Endothelial cell of umbilical vein (primary cell): Measurements from ENCODE around the gene PTPRZ1. TPM values are rescaled to one million over a fixed set of nuclear protein-coding genes. Genes with fewer than 3 reads are reported as not detected.

Experiments
- BruUV-seq: library from RNA; stranded (reverse); fragments of 400-500 nt; replicated peaks from 2 replicates; lab custom pipeline; 2021; lab: Mats Ljungman, UMichigan
- CTCF ChIA-PET: fragments of 300-600, 350-600 bp; sonication (Branson Sonifier 250); formaldehyde crosslinking; loops from one replicate; lab custom pipeline; 2021; ENCODE audit warnings: antibody characterized with exemption, inconsistent platforms; lab: Charles Lee
- POLR2A ChIA-PET: fragments of 300-600, 350-600 bp; sonication (Branson Sonifier 250); formaldehyde crosslinking; loops from one replicate; lab custom pipeline; 2021; ENCODE audit warnings: antibody characterized with exemption, inconsistent platforms; lab: Charles Lee
- DNase-seq: peaks from one replicate; pipeline ENCODE4 v3.0.0-alpha.2; 2011; ENCODE audit warnings: low read depth, low spot score
- FAIRE-seq: peaks from 2 replicates; lab custom pipeline; 2011; peaks lifted over from hg19 to GRCh38; lab: Jason Lieb, UNC
- H2AFZ ChIP-seq: 2 replicates; pipeline ENCODE4 v1.6.0; 2012; ENCODE audit warnings: low read depth, low read length, control low read depth, inconsistent platforms
- H3K27ac ChIP-seq: 2 replicates; pipeline ENCODE4 v1.5.1; 2011; ENCODE audit warnings: low read depth, mild to moderate bottlenecking, control low read depth, low read length, moderate library complexity; ENCODE audit not compliant: insufficient read depth
- H3K27me3 ChIP-seq, 2 experiments: 2 replicates each; pipeline versions ENCODE4 v1.6.0 to v1.6.1; 2011; ENCODE audit warnings: low read length in 2 of 2, mixed read lengths in 1 of 2; ENCODE audit not compliant: control insufficient read depth in 2 of 2, insufficient read depth in 2 of 2
- H3K36me3 ChIP-seq, 2 experiments: 2 replicates in 1 of 2; 3 replicates in 1 of 2; pipeline ENCODE4 v1.5.1; 2011; ENCODE audit warnings: low read length in 2 of 2, mild to moderate bottlenecking in 1 of 2, moderate library complexity in 1 of 2; ENCODE audit not compliant: control insufficient read depth in 2 of 2, insufficient read depth in 2 of 2; ENCODE audit errors: extremely low read depth in 1 of 2
- H3K4me1 ChIP-seq: 3 replicates; pipeline ENCODE4 v1.5.1; 2011; ENCODE audit warnings: mild to moderate bottlenecking, low read length; ENCODE audit not compliant: control insufficient read depth, insufficient read depth; ENCODE audit errors: extremely low read depth
- H3K4me2 ChIP-seq: 2 replicates; pipeline ENCODE4 v1.6.1; 2011; ENCODE audit warnings: low read length, control low read depth, mixed read lengths; ENCODE audit not compliant: insufficient read depth
- H3K4me3 ChIP-seq, 3 experiments: fragments of 200-600 bp in 1 of 3; sonication (generic), shearing (Covaris generic) in 1 of 3; replicated peaks in 1 of 3; 2 replicates each; pipeline ENCODE4 v1.5.1; 2011 to 2016; ENCODE audit warnings: control low read depth in 3 of 3, low read length in 3 of 3, mild to moderate bottlenecking in 2 of 3, inconsistent platforms in 1 of 3, low read depth in 1 of 3, moderate library complexity in 1 of 3; ENCODE audit not compliant: insufficient read depth in 1 of 3
- H3K79me2 ChIP-seq: 2 replicates; pipeline ENCODE4 v1.6.0; 2012; ENCODE audit warnings: low read length, inconsistent platforms; ENCODE audit not compliant: control insufficient read depth, insufficient read depth
- H3K9ac ChIP-seq: replicated peaks from 2 replicates; pipeline ENCODE3; 2011; ENCODE audit warnings: low read length, control low read depth; ENCODE audit not compliant: insufficient read depth; ENCODE audit errors: extremely low read depth
- H3K9me1 ChIP-seq: replicated peaks from 3 replicates; pipeline ENCODE4 v1.6.0; 2011; ENCODE audit warnings: mild to moderate bottlenecking, low read length; ENCODE audit not compliant: control insufficient read depth, insufficient read depth; ENCODE audit errors: extremely low read depth
- H3K9me3 ChIP-seq: replicated peaks from 2 replicates; pipeline ENCODE4 v1.5.1; 2012; ENCODE audit warnings: low read length, inconsistent platforms; ENCODE audit not compliant: control insufficient read depth, insufficient read depth
- H4K20me1 ChIP-seq: replicated peaks from 2 replicates; pipeline ENCODE3; 2011; ENCODE audit warnings: mild to moderate bottlenecking, low read length; ENCODE audit not compliant: control insufficient read depth, insufficient read depth; ENCODE audit errors: extremely low read depth
- EZH2 ChIP-seq: IDR thresholded peaks from 2 replicates; pipeline ENCODE4 v1.6.1; 2012; ENCODE audit warnings: borderline replicate concordance, low read depth, mild to moderate bottlenecking, moderate library complexity, low read length, inconsistent platforms; ENCODE audit not compliant: severe bottlenecking
- FOS ChIP-seq: IDR thresholded peaks from 2 replicates; pipeline ENCODE4 v1.6.1; 2011; ENCODE audit warnings: mild to moderate bottlenecking, low read length, moderate library complexity, borderline replicate concordance; ENCODE audit not compliant: insufficient read depth
- GATA2 ChIP-seq: IDR thresholded peaks from 2 replicates; pipeline ENCODE4 v1.7.0; 2011; ENCODE audit warnings: low read depth, mild to moderate bottlenecking, moderate library complexity, mixed read lengths, low read length; ENCODE audit not compliant: insufficient read length, insufficient read depth
- MYC ChIP-seq: IDR thresholded peaks from one replicate; pipeline ENCODE4 v1.6.1; 2011; ENCODE audit warnings: mild to moderate bottlenecking, low read depth, low read length
- POLR2AphosphoS5 ChIP-seq: IDR thresholded peaks from 2 replicates; pipeline ENCODE4 v1.6.1; 2012; ENCODE audit warnings: low read depth, mild to moderate bottlenecking, control low read depth, low read length, moderate library complexity; ENCODE audit not compliant: insufficient read depth
- dilution Hi-C: fragments of 300-500 bp; cut with MboI; formaldehyde crosslinking; loops from one replicate; pipeline ENCODE4 v1.15.0; 2019; ENCODE audit warnings: low sequenced_read_pairs; ENCODE audit not compliant: extremely low pct_ligation_motif_present
- intact Hi-C: fragments of 100-400 bp; cut with micrococcal nuclease; formaldehyde crosslinking; loops from one replicate; pipeline ENCODE4 v1.10.0; 2022
- polyA plus RNA-seq, 4 experiments: library from polyadenylated mRNA; depleted of rRNA in 3 of 4; stranded (reverse) in 3 of 4; unstranded in 1 of 4; fragments of >200 nt; gene quantifications; 2 replicates each; pipeline versions ENCODE4 v1.2.1 to v1.2.3, GENCODE V29; 2011 to 2012; ENCODE audit warnings: missing spikeins in 1 of 4
- total RNA-seq: library from RNA; stranded (reverse); gene quantifications from 2 replicates; pipeline ENCODE4 v1.2.3, GENCODE V29; 2021

PTPRZ1 gene
- total and polyA plus RNA-seq, 2 donors (not counting 3 experiments of a cell fraction or from before 2014, with no cell fraction given), result 0.07 TPM; not detected in 1

DNA sequence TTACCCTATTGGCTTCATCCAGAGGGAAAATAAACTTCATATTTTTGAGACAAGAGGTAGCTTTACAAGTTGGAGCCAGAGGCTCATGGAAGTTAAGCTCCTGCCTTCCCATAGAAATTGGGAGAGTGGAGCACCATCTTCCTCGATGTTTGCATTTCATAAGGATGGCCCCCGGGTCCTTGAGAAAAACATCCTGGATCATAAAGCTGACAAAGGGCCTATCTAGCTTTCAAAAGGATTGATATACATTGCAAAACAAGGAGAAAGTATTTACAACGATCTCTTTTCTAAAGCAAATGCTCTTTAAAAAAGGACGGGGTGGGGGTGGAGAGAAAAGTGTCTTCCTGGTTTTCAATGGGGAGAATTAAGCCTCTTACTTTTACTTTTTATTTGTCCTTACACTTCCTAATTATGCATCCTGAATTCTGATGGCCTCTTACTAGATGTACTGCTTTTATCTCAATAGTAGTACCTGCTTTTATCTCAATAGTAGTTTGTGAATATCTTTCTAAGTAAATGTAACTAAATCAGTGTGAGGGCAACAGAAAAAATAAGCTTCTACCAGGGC is 65.6 kb downstream of the PTPRZ1 start:
- intact Hi-C loops, result no loop called here
- POLR2A ChIA-PET, result no interaction called here
- no peaks in the 10 kb centered on the region for H3K36me3 ChIP-seq
- peak overlapping the region; percentile 18 for H2AFZ ChIP-seq
- no peak overlapping the region for H3K4me2 ChIP-seq
- dilution Hi-C loops, result no loop called here
- H3K9me1 ChIP-seq, result no peaks in the 10 kb centered on the region
- TF ChIP-seq MYC (no peak), GATA2 (no peak), POLR2AphosphoS5 (no peak), EZH2 (no peak)
- no TSS peak for BruUV-seq
- no peak overlapping the region for H3K27ac ChIP-seq
- DNase-seq (no peak), FAIRE-seq (no peak)
- H3K27me3 ChIP-seq, result peaks cover 0 to 4% of the 10 kb centered on the region in 2 experiments
- no peaks in the 10 kb centered on the region for H3K9me3 ChIP-seq
- CTCF ChIA-PET, result interaction anchor here (2.2 kb wide), 1 partner anchor 56 kb away, joined by 8 read pairs; no protein-coding TSS in a partner anchor
- H3K4me3 ChIP-seq, result no peak overlapping the region
- no peaks in the 10 kb centered on the region for H4K20me1 ChIP-seq
- H3K9ac ChIP-seq, result no peak overlapping the region
- no peaks in the 10 kb centered on the region for H3K4me1 ChIP-seq
- no peaks in the 10 kb centered on the region for H3K79me2 ChIP-seq

DNA sequence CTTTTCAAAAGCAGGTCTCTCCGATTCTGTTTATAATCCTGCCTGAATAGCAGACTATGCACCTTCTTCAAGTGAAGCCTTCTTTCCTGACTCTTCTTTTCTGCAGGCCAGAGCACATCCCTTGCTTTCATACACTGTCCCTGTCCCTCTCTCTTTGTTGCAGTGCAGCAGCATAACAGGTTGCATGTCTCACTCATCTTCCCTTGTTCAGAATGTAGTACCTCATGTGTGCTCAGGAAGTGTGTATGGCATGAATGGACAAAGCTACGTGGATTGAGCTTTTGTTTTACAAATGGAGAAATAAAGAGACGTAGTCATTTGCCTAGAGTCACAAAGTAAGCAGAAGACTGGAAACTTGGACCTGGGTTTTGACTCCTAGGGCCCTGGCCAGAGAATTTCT is 68.0 kb downstream of the PTPRZ1 start:
- H3K36me3 ChIP-seq, result no peaks in the 10 kb centered on the region
- H3K9ac ChIP-seq, result no peak overlapping the region
- dilution Hi-C loops (no loop called here), intact Hi-C loops (no loop called here)
- no peaks in the 10 kb centered on the region for H3K9me3 ChIP-seq
- BruUV-seq, result no TSS peak
- no peaks in the 10 kb centered on the region for H3K9me1 ChIP-seq
- CTCF ChIA-PET, result interaction anchor here (1.4 to 2.6 kb wide), 2 partner anchors 31 to 53 kb away, joined by 3 to 9 read pairs; no protein-coding TSS in a partner anchor
- H3K4me1 ChIP-seq, result peaks cover 5% of the 10 kb centered on the region
- DNase-seq, result no peak
- no peaks in the 10 kb centered on the region for H4K20me1 ChIP-seq
- H3K79me2 ChIP-seq, result no peaks in the 10 kb centered on the region
- POLR2A ChIA-PET, result no interaction called here
- H3K27me3 ChIP-seq, result peaks cover 0 to 4% of the 10 kb centered on the region in 2 experiments
- no peak overlapping the region for H3K4me2 ChIP-seq
- no peak overlapping the region for H2AFZ ChIP-seq
- H3K27ac ChIP-seq, result no peak overlapping the region
- H3K4me3 ChIP-seq, result no peak overlapping the region
- TF ChIP-seq FOS (no peak), MYC (no peak)
- no peak for FAIRE-seq
